OCI-LY3 (cell line): Measurements from ENCODE around the gene STX2.

ENCODE experiments used
- H2AFZ ChIP-seq: fragments of 200-600, 300-600 bp; shearing (Covaris generic); 2 replicates; pipeline ENCODE4 v1.6.0; 2014; ENCODE audit warnings: antibody characterized with exemption, low read depth, low read length
- H3K27ac ChIP-seq: fragments of 200-600, 300-600 bp; sonication (generic); 2 replicates; pipeline ENCODE4 v1.5.1; 2014; ENCODE audit warnings: mild to moderate bottlenecking, low read length, moderate library complexity, mixed read lengths
- H3K27me3 ChIP-seq: fragments of 200-600, 300-600 bp; sonication (generic); 2 replicates; pipeline ENCODE4 v1.6.1; 2014; ENCODE audit warnings: low read depth, low read length, mixed read lengths
- H3K36me3 ChIP-seq: fragments of 200-600, 300-600 bp; sonication (generic); replicated peaks from 2 replicates; pipeline ENCODE3; 2014; ENCODE audit warnings: low read depth, low read length, mixed read lengths
- H3K4me1 ChIP-seq: fragments of 300-600, 200-600 bp; sonication (generic); 2 replicates; pipeline ENCODE4 v1.6.1; 2014; ENCODE audit warnings: low read length, mixed read lengths
- H3K4me2 ChIP-seq: fragments of 200-600, 300-600 bp; sonication (generic); 2 replicates; pipeline ENCODE4 v1.6.1; 2014; ENCODE audit warnings: low read length, mixed read lengths
- H3K4me3 ChIP-seq: fragments of 300-600, 200-600 bp; sonication (generic); 2 replicates; pipeline ENCODE4 v1.5.1; 2014; ENCODE audit warnings: antibody characterized with exemption, mild to moderate bottlenecking, low read length, moderate library complexity
- H3K79me2 ChIP-seq: fragments of 300-600, 200-600 bp; shearing (Covaris generic); 2 replicates; pipeline ENCODE4 v1.6.1; 2014; ENCODE audit warnings: mild to moderate bottlenecking, low read length, mixed read lengths
- H3K9ac ChIP-seq: fragments of 300-600, 200-600 bp; shearing (Covaris generic); 2 replicates; pipeline ENCODE4 v1.6.0; 2014; ENCODE audit warnings: mild to moderate bottlenecking, low read length, moderate library complexity
- H3K9me3 ChIP-seq: fragments of 200-600, 300-600 bp; shearing (Covaris generic); 2 replicates; pipeline ENCODE4 v1.6.1; 2014; ENCODE audit warnings: low read length, mixed read lengths; ENCODE audit not compliant: insufficient read depth
- H4K20me1 ChIP-seq: fragments of 200-600, 300-600 bp; sonication (generic); 2 replicates; pipeline ENCODE4 v1.6.1; 2016; ENCODE audit warnings: low read length, mixed read lengths; ENCODE audit not compliant: insufficient read depth
- CTCF ChIP-seq: fragments of 200-600, 300-600 bp; sonication (generic); IDR thresholded peaks from 2 replicates; pipeline ENCODE4 v1.5.1; 2014; ENCODE audit warnings: antibody characterized with exemption, low read length, low read depth
- EZH2phosphoT487 ChIP-seq: fragments of 200-600 bp; shearing (Covaris generic); IDR thresholded peaks from 2 replicates; pipeline ENCODE4 v1.6.1; 2018; ENCODE audit warnings: antibody characterized with exemption, mixed run types, low read depth

STX2 gene

GRCh38 chr12:130835436-130835835 lies 3.6 kb downstream of the STX2 start:
- no peak overlapping the region for H3K4me2 ChIP-seq
- peaks cover 13% of the 10 kb centered on the region for H3K4me1 ChIP-seq
- H4K20me1 ChIP-seq: peaks cover 6% of the 10 kb centered on the region; the same call in 1 of the 2 replicates
- TF ChIP-seq EZH2phosphoT487: no peak
- TF ChIP-seq CTCF: no peak
- H3K79me2 ChIP-seq: peaks cover 48% of the 10 kb centered on the region
- no peak overlapping the region for H2AFZ ChIP-seq
- no peak overlapping the region for H3K27ac ChIP-seq
- H3K9ac ChIP-seq: no peak overlapping the region
- no peaks in the 10 kb centered on the region for H3K36me3 ChIP-seq
- no peak overlapping the region for H3K4me3 ChIP-seq
- no peaks in the 10 kb centered on the region for H3K9me3 ChIP-seq
- no peaks in the 10 kb centered on the region for H3K27me3 ChIP-seq

GRCh38 chr12:130835011-130835410 lies 4.0 kb downstream of the STX2 start:
- Histone ChIP-seq H3K36me3 (no peaks in the 10 kb centered on the region), H3K4me1 (peaks cover 13% of the 10 kb centered on the region), H2AFZ (no peak overlapping the region), H3K4me3 (no peak overlapping the region), H3K79me2 (peaks cover 48% of the 10 kb centered on the region), H3K4me2 (no peak overlapping the region), H3K9ac (no peak overlapping the region), H4K20me1 (peaks cover 6% of the 10 kb centered on the region; the same call in 1 of the 2 replicates), H3K9me3 (no peaks in the 10 kb centered on the region), H3K27me3 (no peaks in the 10 kb centered on the region), H3K27ac (no peak overlapping the region)
- TF ChIP-seq CTCF (no peak), EZH2phosphoT487 (no peak)

GRCh38 chr12:130832561-130833209 lies 6.4 kb downstream of the STX2 start:
- Histone ChIP-seq H3K9ac (no peak overlapping the region), H4K20me1 (0 out of 2 replicates have a peak, but pooled peaks cover 2% of the 10 kb centered on the region), H3K4me3 (no peak overlapping the region), H3K4me2 (no peak overlapping the region), H3K27ac (no peak overlapping the region), H3K27me3 (no peaks in the 10 kb centered on the region), H3K4me1 (peaks cover under 1% of the 10 kb centered on the region; the same call in 1 of the 2 replicates), H3K79me2 (peaks cover 44% of the 10 kb centered on the region), H3K36me3 (no peaks in the 10 kb centered on the region), H2AFZ (no peak overlapping the region), H3K9me3 (no peaks in the 10 kb centered on the region)
- no peak for TF ChIP-seq CTCF

- Histone ChIP-seq H3K36me3 (no peaks in the 10 kb centered on the region), H3K4me1 (no peaks in the 10 kb centered on the region), H3K79me2 (peaks cover 38% of the 10 kb centered on the region), H2AFZ (no peak overlapping the region), H3K9ac (no peak overlapping the region), H3K9me3 (no peaks in the 10 kb centered on the region), H3K27me3 (no peaks in the 10 kb centered on the region), H3K4me3 (no peak overlapping the region), H4K20me1 (0 out of 2 replicates have a peak, but pooled peaks cover 2% of the 10 kb centered on the region), H3K27ac (no peak overlapping the region), H3K4me2 (no peak overlapping the region)
- TF ChIP-seq CTCF: no peak
- TF ChIP-seq EZH2phosphoT487: no peak
These were observed 7.1 kb downstream of the STX2 start for GRCh38 chr12:130831876-130832405.
